ENCODE measurements around the gene SNX13. TPM values are rescaled to one million over a fixed set of nuclear protein-coding genes. Genes with fewer than 3 reads are reported as not detected.

SNX13 gene
- total RNA-seq, 2 donors from 2014 or later, result 54.2 to 73.2 TPM

DNA sequence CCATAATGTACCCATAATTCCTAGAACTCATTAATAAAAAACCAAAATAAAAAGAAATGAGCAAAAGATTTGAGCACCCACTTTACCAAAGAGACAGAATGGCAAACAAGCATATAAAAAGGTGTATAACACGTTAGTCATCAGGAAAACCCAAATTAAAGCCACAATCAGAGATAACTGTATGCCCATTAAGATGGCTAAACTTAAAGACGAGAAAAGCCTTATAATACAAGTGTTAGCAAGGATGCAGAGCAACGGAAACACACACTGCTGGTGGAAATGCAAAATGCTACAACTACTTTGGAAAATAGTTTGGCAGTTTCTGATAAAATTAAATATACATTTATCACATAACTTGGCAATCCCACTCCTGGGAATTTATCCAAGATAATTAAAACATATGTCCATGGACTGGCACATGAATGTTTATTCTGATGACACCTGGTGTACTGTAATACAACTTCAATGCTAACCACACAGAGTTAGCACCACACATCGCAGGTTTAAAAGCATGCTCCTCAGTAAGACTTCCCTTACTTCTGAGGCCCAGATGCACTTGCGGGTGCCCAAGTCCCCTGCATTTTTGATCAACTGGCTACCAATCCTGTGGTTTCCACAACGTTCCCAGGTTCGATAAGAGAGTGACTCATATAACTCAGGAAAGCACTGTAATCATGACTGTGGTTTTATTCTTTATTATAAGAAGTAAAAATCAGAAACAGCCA, 158.6 kb downstream of the SNX13 start:
- Histone ChIP-seq H3K9me3 (no peaks in the 10 kb centered on the region), H3K27me3 (replicated peaks; ENCODE audit: insufficient read depth) (no peaks in the 10 kb centered on the region), H3K4me1 (ENCODE audit: control insufficient read depth in 1 of 2, low read depth in 2 of 2) (no peaks in the 10 kb centered on the region), H3K4me3 (no peak overlapping the region), H3K27ac (no peak overlapping the region), H3K36me3 (no peaks in the 10 kb centered on the region)
- no peak for ATAC-seq (ENCODE audit: insufficient number of reproducible peaks, low FRiP score, low read depth)
- TF ChIP-seq, protein P1, sequence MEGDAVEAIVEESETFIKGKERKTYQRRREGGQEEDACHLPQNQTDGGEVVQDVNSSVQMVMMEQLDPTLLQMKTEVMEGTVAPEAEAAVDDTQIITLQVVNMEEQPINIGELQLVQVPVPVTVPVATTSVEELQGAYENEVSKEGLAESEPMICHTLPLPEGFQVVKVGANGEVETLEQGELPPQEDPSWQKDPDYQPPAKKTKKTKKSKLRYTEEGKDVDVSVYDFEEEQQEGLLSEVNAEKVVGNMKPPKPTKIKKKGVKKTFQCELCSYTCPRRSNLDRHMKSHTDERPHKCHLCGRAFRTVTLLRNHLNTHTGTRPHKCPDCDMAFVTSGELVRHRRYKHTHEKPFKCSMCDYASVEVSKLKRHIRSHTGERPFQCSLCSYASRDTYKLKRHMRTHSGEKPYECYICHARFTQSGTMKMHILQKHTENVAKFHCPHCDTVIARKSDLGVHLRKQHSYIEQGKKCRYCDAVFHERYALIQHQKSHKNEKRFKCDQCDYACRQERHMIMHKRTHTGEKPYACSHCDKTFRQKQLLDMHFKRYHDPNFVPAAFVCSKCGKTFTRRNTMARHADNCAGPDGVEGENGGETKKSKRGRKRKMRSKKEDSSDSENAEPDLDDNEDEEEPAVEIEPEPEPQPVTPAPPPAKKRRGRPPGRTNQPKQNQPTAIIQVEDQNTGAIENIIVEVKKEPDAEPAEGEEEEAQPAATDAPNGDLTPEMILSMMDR (IDR thresholded peaks at IDR 0.05), result no peak
- DNase-seq (ENCODE audit: low spot score), result no peak

DNA sequence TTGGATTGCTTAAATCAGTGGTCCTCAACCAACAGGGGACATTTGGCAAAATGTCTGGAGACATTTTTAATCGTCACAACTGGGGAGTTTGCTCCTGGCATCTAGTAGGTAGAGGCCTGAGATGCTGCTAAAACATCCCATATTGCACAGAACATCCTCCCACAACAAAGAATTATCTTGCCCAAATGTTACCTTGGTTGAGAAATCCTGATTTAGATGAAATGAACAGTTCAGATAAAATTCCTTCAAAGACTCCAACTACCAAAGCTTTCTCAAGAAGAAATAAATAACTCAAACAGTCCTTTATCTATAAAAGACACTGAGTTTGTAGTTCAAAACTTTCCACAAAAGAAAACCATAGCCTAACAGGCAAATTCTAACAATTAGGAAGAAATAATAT, 160.9 kb downstream of the SNX13 start:
- DNase-seq (ENCODE audit: low spot score) (no peak), ATAC-seq (ENCODE audit: insufficient number of reproducible peaks, low FRiP score, low read depth) (no peak)
- Histone ChIP-seq H3K27me3 (replicated peaks; ENCODE audit: insufficient read depth) (no peaks in the 10 kb centered on the region), H3K9me3 (no peaks in the 10 kb centered on the region), H3K4me3 (no peak overlapping the region), H3K4me1 (ENCODE audit: control insufficient read depth in 1 of 2, low read depth in 2 of 2) (no peaks in the 10 kb centered on the region), H3K27ac (no peak overlapping the region), H3K36me3 (no peaks in the 10 kb centered on the region)
- TF ChIP-seq, protein P1 (IDR thresholded peaks at IDR 0.05), result no peak

DNA sequence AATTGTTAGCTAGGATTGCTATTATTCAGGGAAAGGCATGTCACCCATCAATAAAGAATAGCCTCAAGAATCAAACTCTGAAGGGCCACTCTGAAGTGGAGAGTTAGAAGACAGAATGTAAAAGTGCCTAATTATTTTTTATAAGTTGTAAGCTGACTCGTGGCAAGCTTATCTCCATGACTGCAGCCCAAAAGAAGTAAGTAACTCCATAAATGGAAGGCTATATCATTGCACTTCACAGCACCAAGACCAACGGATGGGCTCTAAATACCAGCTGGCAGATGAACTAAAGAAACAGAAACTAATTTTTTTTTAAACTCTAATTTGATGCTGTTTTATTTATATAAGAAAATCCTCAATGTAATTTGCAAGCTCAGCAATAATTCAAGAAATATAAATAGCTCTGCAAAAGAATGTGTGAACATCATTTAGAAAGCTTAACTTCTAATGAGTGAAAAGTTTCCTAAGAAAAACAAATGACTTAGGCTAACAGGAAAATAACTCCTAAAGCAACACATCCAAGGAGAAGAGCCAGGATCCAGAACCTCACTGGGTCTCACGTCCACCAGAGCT, 165.5 kb downstream of the SNX13 start:
- no peak overlapping the region for H3K27ac ChIP-seq
- TF ChIP-seq, protein P1 (IDR thresholded peaks at IDR 0.05), result no peak
- ATAC-seq (ENCODE audit: insufficient number of reproducible peaks, low FRiP score, low read depth), result no peak

DNA sequence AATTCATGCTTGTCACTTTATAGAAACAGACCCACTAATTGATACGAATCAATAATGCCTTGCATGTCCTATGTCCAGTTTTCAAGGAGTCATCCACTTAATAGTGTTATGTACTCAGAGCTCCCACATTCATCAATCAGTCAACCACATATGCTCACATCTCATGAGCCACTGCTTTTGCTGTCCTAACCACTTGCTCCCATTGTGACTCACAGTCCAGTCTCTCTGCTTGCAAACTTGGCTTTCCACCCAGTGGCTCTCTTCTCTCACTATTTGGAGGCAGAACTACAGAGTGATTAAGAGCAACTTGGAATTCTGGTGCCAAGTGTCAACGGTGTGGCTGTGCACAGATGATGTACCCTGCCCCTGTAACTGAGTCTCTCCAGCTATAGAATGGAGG, 166.0 kb downstream of the SNX13 start:
- DNase-seq (ENCODE audit: low spot score) (no peak), ATAC-seq (ENCODE audit: insufficient number of reproducible peaks, low FRiP score, low read depth) (no peak)
- H3K27me3 ChIP-seq (replicated peaks; ENCODE audit: insufficient read depth), result no peaks in the 10 kb centered on the region
- H3K4me1 ChIP-seq (ENCODE audit: control insufficient read depth in 1 of 2, low read depth in 2 of 2), result peaks cover 5 to 10% of the 10 kb centered on the region in 2 donors
- H3K9me3 ChIP-seq, result no peaks in the 10 kb centered on the region
- no peak overlapping the region for H3K27ac ChIP-seq
- H3K36me3 ChIP-seq, result no peaks in the 10 kb centered on the region
- TF ChIP-seq, protein P1 (IDR thresholded peaks at IDR 0.05), result no peak
- H3K4me3 ChIP-seq, result no peak overlapping the region

More for the DNA sequence above, 165.5 kb downstream of the SNX13 start:
- no peak overlapping the region for H3K4me3 ChIP-seq
- no peak for DNase-seq (ENCODE audit: low spot score)
- H3K36me3 ChIP-seq, result no peaks in the 10 kb centered on the region
- peaks cover 5 to 10% of the 10 kb centered on the region in 2 donors for H3K4me1 ChIP-seq (ENCODE audit: control insufficient read depth in 1 of 2, low read depth in 2 of 2)
- H3K27me3 ChIP-seq (replicated peaks; ENCODE audit: insufficient read depth), result no peaks in the 10 kb centered on the region
- H3K9me3 ChIP-seq, result no peaks in the 10 kb centered on the region

- TF ChIP-seq, protein P1 (IDR thresholded peaks at IDR 0.05), result no peak
- Histone ChIP-seq H3K4me3 (no peak overlapping the region), H3K27me3 (replicated peaks; ENCODE audit: insufficient read depth) (no peaks in the 10 kb centered on the region), H3K4me1 (ENCODE audit: control insufficient read depth in 1 of 2, low read depth in 2 of 2) (peaks cover 5 to 10% of the 10 kb centered on the region in 2 donors), H3K36me3 (no peaks in the 10 kb centered on the region), H3K9me3 (no peaks in the 10 kb centered on the region), H3K27ac (no peak overlapping the region)
- ATAC-seq (ENCODE audit: insufficient number of reproducible peaks, low FRiP score, low read depth) (no peak), DNase-seq (ENCODE audit: low spot score) (no peak)
These were observed 167.0 kb downstream of the SNX13 start for GRCh38 chr7:17773289-17773626.
